Smooth muscle cell (in vitro differentiated cells): ENCODE data around the gene GBX2. TPM values are rescaled to one million over a fixed set of nuclear protein-coding genes. Genes with fewer than 3 reads are reported as not detected.
A peak's percentile ranks its signal among the peaks of the same experiment; 100 is the strongest.

Experiments
- DNase-seq: peaks from one replicate; lab custom pipeline; 2025; ENCODE audit not compliant: unreplicated experiment; lab: John Stamatoyannopoulos, UW
- H2AFZ ChIP-seq: fragments of 200-600 bp; sonication (generic); 2 replicates; pipeline ENCODE4 v1.6.0; 2016; ENCODE audit warnings: antibody characterized with exemption, low read depth, mild to moderate bottlenecking
- H3F3A ChIP-seq: fragments of 200-600 bp; sonication (generic); 2 replicates; pipeline ENCODE4 v1.6.0; 2017; ENCODE audit warnings: antibody characterized with exemption, low read depth
- H3K27ac ChIP-seq: fragments of 200-600 bp; sonication (generic); 2 replicates; pipeline ENCODE4 v1.5.1; 2016; ENCODE audit warnings: low read depth, mild to moderate bottlenecking
- H3K27me3 ChIP-seq: fragments of 200-600 bp; sonication (generic); 2 replicates; pipeline ENCODE4 v1.6.1; 2016; ENCODE audit warnings: low read depth, mild to moderate bottlenecking
- H3K36me3 ChIP-seq: fragments of 200-600 bp; sonication (generic); 2 replicates; pipeline ENCODE4 v1.5.1; 2016; ENCODE audit warnings: low read depth
- H3K4me1 ChIP-seq: fragments of 200-600 bp; sonication (generic); 2 replicates; pipeline ENCODE4 v1.5.1; 2016; ENCODE audit warnings: low read depth
- H3K4me2 ChIP-seq: fragments of 200-600 bp; sonication (generic); 2 replicates; pipeline ENCODE4 v1.6.0; 2016; ENCODE audit warnings: mild to moderate bottlenecking
- H3K4me3 ChIP-seq: fragments of 200-600 bp; sonication (generic); 2 replicates; pipeline ENCODE4 v1.5.1; 2016; ENCODE audit warnings: mild to moderate bottlenecking
- H3K79me2 ChIP-seq: fragments of 200-600 bp; sonication (generic); 2 replicates; pipeline ENCODE4 v1.6.0; 2016; ENCODE audit warnings: low read depth, mild to moderate bottlenecking
- H3K9ac ChIP-seq: fragments of 200-600 bp; sonication (generic); 2 replicates; pipeline ENCODE4 v1.6.0; 2016; ENCODE audit warnings: low read depth
- H3K9me3 ChIP-seq: fragments of 200-600 bp; sonication (generic); replicated peaks from 2 replicates; pipeline ENCODE4 v1.5.1; 2016; ENCODE audit warnings: low read depth
- H4K20me1 ChIP-seq: fragments of 200-600 bp; sonication (generic); 2 replicates; pipeline ENCODE4 v1.6.0; 2016; ENCODE audit warnings: low read depth
- CTCF ChIP-seq: fragments of 200-600 bp; sonication (generic); IDR thresholded peaks from 2 replicates; pipeline ENCODE4 v1.5.1; 2017; ENCODE audit warnings: borderline replicate concordance, mild to moderate bottlenecking, antibody characterized with exemption; ENCODE audit not compliant: insufficient read depth, poor library complexity, severe bottlenecking
- WGBS: methylation state at CpG from one replicate; pipeline ENCODE4 v1.1.7; 2016; ENCODE audit warnings: low lambda C conversion rate; 5-methylcytosine and 5-hydroxymethylcytosine counted together
- polyA plus RNA-seq: library from polyadenylated mRNA; unstranded; fragments of >200 nt; fragmentation: Nextera tagmentation; extraction: Ambion mirVana; gene quantifications from 2 replicates; pipeline ENCODE4 v1.2.1, GENCODE V29; 2016
- total RNA-seq: library from RNA; depleted of rRNA; stranded (reverse); fragments of >200 nt; gene quantifications from 2 replicates; pipeline ENCODE4 v1.2.3, GENCODE V29; 2014

GBX2 gene
- total and polyA plus RNA-seq, 2 experiments from 2014 or later: not detected

- no peaks in the 10 kb centered on the region for H3K36me3 ChIP-seq
- H4K20me1 ChIP-seq: no peaks in the 10 kb centered on the region
- no peak overlapping the region for H3K4me2 ChIP-seq
- no peak overlapping the region for H2AFZ ChIP-seq
- H3K27me3 ChIP-seq: peaks cover 100% of the 10 kb centered on the region
- no peak overlapping the region for H3K4me3 ChIP-seq
- no peaks in the 10 kb centered on the region for H3K9me3 ChIP-seq
- no peak overlapping the region for H3K9ac ChIP-seq
- peaks cover 52% of the 10 kb centered on the region for H3K4me1 ChIP-seq
- H3K79me2 ChIP-seq: no peaks in the 10 kb centered on the region
- DNase-seq: no peak
- no peak overlapping the region for H3K27ac ChIP-seq
- WGBS: 4% methylated on average over 36 of the region's 36 CpGs
- H3F3A ChIP-seq: no peaks in the 10 kb centered on the region
- no peak for TF ChIP-seq CTCF
Measured at GRCh38 chr2:236169151-236169721, 1.1 kb upstream of the GBX2 start.

- under 1% methylated on average over 61 of the region's 112 CpGs for WGBS
- no peaks in the 10 kb centered on the region for H4K20me1 ChIP-seq
- no peaks in the 10 kb centered on the region for H3K9me3 ChIP-seq
- peaks cover 51% of the 10 kb centered on the region for H3K4me1 ChIP-seq
- H3K36me3 ChIP-seq: no peaks in the 10 kb centered on the region
- H3K79me2 ChIP-seq: no peaks in the 10 kb centered on the region
- no peak overlapping the region for H3K9ac ChIP-seq
- H3K4me2 ChIP-seq: peak overlapping the region; percentile 97
- H3K4me3 ChIP-seq: peak overlapping the region; percentile 48
- no peak for DNase-seq
- no peak overlapping the region for H3K27ac ChIP-seq
- H3K27me3 ChIP-seq: peaks cover 100% of the 10 kb centered on the region
- H2AFZ ChIP-seq: no peak overlapping the region
- no peak for TF ChIP-seq CTCF
- no peaks in the 10 kb centered on the region for H3F3A ChIP-seq
Measured at GRCh38 chr2:236167297-236168109, 683 bp downstream of the GBX2 start.

GRCh38 chr2:236166796-236167296 is 1.3 kb downstream of the GBX2 start:
- Histone ChIP-seq H3K36me3 (no peaks in the 10 kb centered on the region), H4K20me1 (no peaks in the 10 kb centered on the region), H3K27ac (no peak overlapping the region), H3K79me2 (no peaks in the 10 kb centered on the region), H2AFZ (no peak overlapping the region), H3K4me3 (peak overlapping the region; percentile 48), H3K9ac (no peak overlapping the region), H3K4me2 (peak overlapping the region; percentile 97), H3K27me3 (peaks cover 100% of the 10 kb centered on the region), H3K9me3 (no peaks in the 10 kb centered on the region), H3F3A (no peaks in the 10 kb centered on the region), H3K4me1 (peaks cover 44% of the 10 kb centered on the region)
- no peak for DNase-seq
- WGBS: 3% methylated on average over 28 of the region's 29 CpGs
- no peak for TF ChIP-seq CTCF
